ENCODE results near the gene MRPS18B.

Gene MRPS18B

GRCh38 chr6:30610065-30610464 is 7.6 kb upstream of the MRPS18B start:
- no peak for DNase-seq

GRCh38 chr6:30611150-30611855 is 6.3 kb upstream of the MRPS18B start:
- no peak for DNase-seq

- DNase-seq = no peak
These were observed 5.8 kb upstream of the MRPS18B start for GRCh38 chr6:30611856-30612194.

GRCh38 chr6:30612213-30612612 is 5.4 kb upstream of the MRPS18B start:
- DNase-seq = no peak

- no peak for DNase-seq
These were observed 4.9 kb upstream of the MRPS18B start for GRCh38 chr6:30612687-30613248.

GRCh38 chr6:30613251-30614043 is 4.2 kb upstream of the MRPS18B start:
- DNase-seq = no peak

GRCh38 chr6:30614044-30614842 is 3.4 kb upstream of the MRPS18B start:
- DNase-seq = no peak

- peak; percentile 98 for DNase-seq
These were observed 2.8 kb upstream of the MRPS18B start for GRCh38 chr6:30614843-30615218.

- peak; percentile 82 for DNase-seq
These were observed 2.3 kb upstream of the MRPS18B start for GRCh38 chr6:30615219-30615957.

GRCh38 chr6:30615958-30616810 is 1.5 kb upstream of the MRPS18B start:
- DNase-seq = no peak

- DNase-seq = peak; percentile 98
These were observed 652 bp upstream of the MRPS18B start, which contains the start of gene PPP1R10 for GRCh38 chr6:30616811-30617564. Gene PPP1R10 (minus strand): TSS chr6:30617243. CDS start chr6:30609944, 7,299 bp downstream.

- DNase-seq = no peak
These were observed 694 bp downstream of the MRPS18B start for GRCh38 chr6:30618270-30618797.

- no peak for DNase-seq
These were observed 1.9 kb downstream of the MRPS18B start for GRCh38 chr6:30619561-30619960.

GRCh38 chr6:30625511-30625910 is 7.9 kb downstream of the MRPS18B start:
- no peak for DNase-seq

GRCh38 chr6:30626484-30627366 is 9.1 kb downstream of the MRPS18B start, which contains the start of gene ATAT1:
Gene ATAT1 (plus strand): TSS chr6:30626874.
- DNase-seq = peak; percentile 47

- no peak for DNase-seq
These were observed 18.2 kb downstream of the MRPS18B start for GRCh38 chr6:30635834-30636233.

- no peak for DNase-seq
These were observed 22.8 kb downstream of the MRPS18B start for GRCh38 chr6:30640481-30640880.

GRCh38 chr6:30641048-30641447 is 23.4 kb downstream of the MRPS18B start:
- DNase-seq = no peak

GRCh38 chr6:30643656-30644055 is 26.0 kb downstream of the MRPS18B start:
- DNase-seq = no peak
